ENCODE measurements around the gene EHD4. TPM values are rescaled to one million over a fixed set of nuclear protein-coding genes. Genes with fewer than 3 reads are reported as not detected.
A peak's percentile ranks its signal among the peaks of the same experiment; 100 is the strongest.

Gene EHD4
- 26.4 and 27.3 TPM in 2 replicates for total RNA-seq
- polyA plus RNA-seq = 30.9 and 34.7 TPM in 2 replicates

- peak within 1 kb of the TSS; percentile 49 for H3K4me3 ChIP-seq
- H3K9me2 ChIP-seq (replicated peaks; ENCODE audit: insufficient read depth) = no peaks in the 10 kb centered on the region
- no peaks in the 10 kb centered on the region for H3K27me3 ChIP-seq
- peaks cover 3% of the 10 kb centered on the region for H3K4me1 ChIP-seq (ENCODE audit: insufficient read depth)
- H3K36me3 ChIP-seq (replicated peaks; ENCODE audit: insufficient read depth, low read depth) = no peaks in the 10 kb centered on the region
- peak within 1 kb of the TSS; percentile 78 for H3K4me2 ChIP-seq
- H4K20me1 ChIP-seq (ENCODE audit: insufficient read depth, poor library complexity, severe bottlenecking) = peaks cover 9% of the 10 kb centered on the region
- peaks cover 37% of the 10 kb centered on the region for H3K79me2 ChIP-seq
- TF ChIP-seq EZH2phosphoT487 (IDR thresholded peaks at IDR 0.05; ENCODE audit: low read depth, severe bottlenecking, unreplicated experiment) (no peak), CTCF (IDR thresholded peaks at IDR 0.05; ENCODE audit: poor library complexity) (peak; percentile 28)
- peak within 1 kb of the TSS; percentile 47 for H2AFZ ChIP-seq
- H3K9me3 ChIP-seq (ENCODE audit: low read depth) = no peaks in the 10 kb centered on the region
- peak; percentile 99 for DNase-seq (ENCODE audit: low spot score)
- peak within 1 kb of the TSS; percentile 93 for H3K27ac ChIP-seq
- WGBS (ENCODE audit: low lambda C conversion rate, missing lambda C conversion rate) = 2% methylated on average over 61 of the region's 72 CpGs
Observed at GRCh38 chr15:41972253-41973242, at the start of gene EHD4. Gene EHD4 (minus strand): TSS chr15:41972557. CDS start chr15:41972494, 63 bp downstream.

GRCh38 chr15:42021593-42021992 lies 49.2 kb upstream of the EHD4 start:
- Histone ChIP-seq H2AFZ (no peak overlapping the region), H3K4me2 (no peak overlapping the region), H3K27ac (no peak overlapping the region), H3K27me3 (no peaks in the 10 kb centered on the region), H3K9me3 (ENCODE audit: low read depth) (no peaks in the 10 kb centered on the region), H3K36me3 (replicated peaks; ENCODE audit: insufficient read depth, low read depth) (no peaks in the 10 kb centered on the region), H3K4me3 (no peak overlapping the region), H3K9me2 (replicated peaks; ENCODE audit: insufficient read depth) (no peaks in the 10 kb centered on the region), H3K79me2 (no peaks in the 10 kb centered on the region), H3K4me1 (ENCODE audit: insufficient read depth) (no peaks in the 10 kb centered on the region), H4K20me1 (ENCODE audit: insufficient read depth, poor library complexity, severe bottlenecking) (no peaks in the 10 kb centered on the region)
- 78% methylated on average over 5 of the region's 5 CpGs for WGBS (ENCODE audit: low lambda C conversion rate, missing lambda C conversion rate)
- TF ChIP-seq EZH2 (IDR thresholded peaks at IDR 0.05; ENCODE audit: borderline replicate concordance) (no peak), EZH2phosphoT487 (IDR thresholded peaks at IDR 0.05; ENCODE audit: low read depth, severe bottlenecking, unreplicated experiment) (no peak), CTCF (IDR thresholded peaks at IDR 0.05; ENCODE audit: poor library complexity) (no peak)
- DNase-seq (ENCODE audit: low spot score) = no peak

GRCh38 chr15:42020713-42021273 lies 48.4 kb upstream of the EHD4 start, which contains the start of gene PLA2G4E:
Gene PLA2G4E (minus strand): TSS chr15:42021042. CDS start chr15:42021030, 12 bp downstream.
- TF ChIP-seq EZH2phosphoT487 (IDR thresholded peaks at IDR 0.05; ENCODE audit: low read depth, severe bottlenecking, unreplicated experiment) = no peak
- no peak for TF ChIP-seq CTCF (IDR thresholded peaks at IDR 0.05; ENCODE audit: poor library complexity)
- TF ChIP-seq EZH2 (IDR thresholded peaks at IDR 0.05; ENCODE audit: borderline replicate concordance) = no peak
- H3K4me1 ChIP-seq (ENCODE audit: insufficient read depth) = no peaks in the 10 kb centered on the region
- H3K36me3 ChIP-seq (replicated peaks; ENCODE audit: insufficient read depth, low read depth) = no peaks in the 10 kb centered on the region
- no peaks in the 10 kb centered on the region for H3K9me3 ChIP-seq (ENCODE audit: low read depth)
- no peaks in the 10 kb centered on the region for H3K9me2 ChIP-seq (replicated peaks; ENCODE audit: insufficient read depth)
- H3K79me2 ChIP-seq = no peaks in the 10 kb centered on the region
- H3K27me3 ChIP-seq = no peaks in the 10 kb centered on the region
- H3K4me2 ChIP-seq = no peak within 1 kb of the TSS
- H3K4me3 ChIP-seq = no peak within 1 kb of the TSS
- 89% methylated on average over 5 of the region's 5 CpGs for WGBS (ENCODE audit: low lambda C conversion rate, missing lambda C conversion rate)
- no peak within 1 kb of the TSS for H3K27ac ChIP-seq
- no peak for DNase-seq (ENCODE audit: low spot score)
- H4K20me1 ChIP-seq (ENCODE audit: insufficient read depth, poor library complexity, severe bottlenecking) = no peaks in the 10 kb centered on the region
- no peak within 1 kb of the TSS for H2AFZ ChIP-seq

Data from hepatocyte (in vitro differentiated cells).